Measurements from ENCODE around the gene PCDHGB3.

DNA sequence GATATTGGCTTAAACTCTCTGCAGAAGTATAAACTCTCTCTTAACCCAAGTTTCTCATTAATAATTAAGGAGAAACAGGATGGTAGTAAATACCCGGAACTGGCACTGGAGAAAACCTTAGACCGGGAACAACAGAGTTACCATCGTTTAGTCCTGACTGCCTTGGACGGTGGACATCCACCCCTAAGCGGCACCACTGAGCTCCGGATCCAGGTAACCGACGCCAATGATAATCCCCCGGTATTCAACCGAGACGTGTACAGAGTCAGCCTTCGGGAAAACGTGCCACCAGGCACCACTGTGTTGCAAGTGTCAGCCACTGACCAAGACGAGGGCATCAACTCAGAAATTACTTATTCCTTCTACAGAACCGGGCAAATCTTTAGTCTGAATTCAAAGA, 28.6 kb downstream of the PCDHGB3 start:
- TF ChIP-seq NR2F6 (CRISPR knock-in tag; IDR thresholded peaks at IDR 0.05): no peak
- TF ChIP-seq, protein P1, sequence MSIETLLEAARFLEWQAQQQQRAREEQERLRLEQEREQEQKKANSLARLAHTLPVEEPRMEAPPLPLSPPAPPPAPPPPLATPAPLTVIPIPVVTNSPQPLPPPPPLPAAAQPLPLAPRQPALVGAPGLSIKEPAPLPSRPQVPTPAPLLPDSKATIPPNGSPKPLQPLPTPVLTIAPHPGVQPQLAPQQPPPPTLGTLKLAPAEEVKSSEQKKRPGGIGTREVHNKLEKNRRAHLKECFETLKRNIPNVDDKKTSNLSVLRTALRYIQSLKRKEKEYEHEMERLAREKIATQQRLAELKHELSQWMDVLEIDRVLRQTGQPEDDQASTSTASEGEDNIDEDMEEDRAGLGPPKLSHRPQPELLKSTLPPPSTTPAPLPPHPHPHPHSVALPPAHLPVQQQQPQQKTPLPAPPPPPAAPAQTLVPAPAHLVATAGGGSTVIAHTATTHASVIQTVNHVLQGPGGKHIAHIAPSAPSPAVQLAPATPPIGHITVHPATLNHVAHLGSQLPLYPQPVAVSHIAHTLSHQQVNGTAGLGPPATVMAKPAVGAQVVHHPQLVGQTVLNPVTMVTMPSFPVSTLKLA (conservative IDR thresholded peaks at IDR 0.05): no peak
- TF ChIP-seq, protein P2, sequence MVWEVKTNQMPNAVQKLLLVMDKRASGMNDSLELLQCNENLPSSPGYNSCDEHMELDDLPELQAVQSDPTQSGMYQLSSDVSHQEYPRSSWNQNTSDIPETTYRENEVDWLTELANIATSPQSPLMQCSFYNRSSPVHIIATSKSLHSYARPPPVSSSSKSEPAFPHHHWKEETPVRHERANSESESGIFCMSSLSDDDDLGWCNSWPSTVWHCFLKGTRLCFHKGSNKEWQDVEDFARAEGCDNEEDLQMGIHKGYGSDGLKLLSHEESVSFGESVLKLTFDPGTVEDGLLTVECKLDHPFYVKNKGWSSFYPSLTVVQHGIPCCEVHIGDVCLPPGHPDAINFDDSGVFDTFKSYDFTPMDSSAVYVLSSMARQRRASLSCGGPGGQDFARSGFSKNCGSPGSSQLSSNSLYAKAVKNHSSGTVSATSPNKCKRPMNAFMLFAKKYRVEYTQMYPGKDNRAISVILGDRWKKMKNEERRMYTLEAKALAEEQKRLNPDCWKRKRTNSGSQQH (CRISPR knock-in tag; IDR thresholded peaks at IDR 0.05): no peak
- no peak for TF ChIP-seq ZNF274 (IDR thresholded peaks at IDR 0.05; ENCODE audit: borderline replicate concordance, low read depth, low read length)
- TF ChIP-seq ZNF253 (CRISPR knock-in tag; conservative IDR thresholded peaks at IDR 0.05): no peak
- TF ChIP-seq, protein P3, sequence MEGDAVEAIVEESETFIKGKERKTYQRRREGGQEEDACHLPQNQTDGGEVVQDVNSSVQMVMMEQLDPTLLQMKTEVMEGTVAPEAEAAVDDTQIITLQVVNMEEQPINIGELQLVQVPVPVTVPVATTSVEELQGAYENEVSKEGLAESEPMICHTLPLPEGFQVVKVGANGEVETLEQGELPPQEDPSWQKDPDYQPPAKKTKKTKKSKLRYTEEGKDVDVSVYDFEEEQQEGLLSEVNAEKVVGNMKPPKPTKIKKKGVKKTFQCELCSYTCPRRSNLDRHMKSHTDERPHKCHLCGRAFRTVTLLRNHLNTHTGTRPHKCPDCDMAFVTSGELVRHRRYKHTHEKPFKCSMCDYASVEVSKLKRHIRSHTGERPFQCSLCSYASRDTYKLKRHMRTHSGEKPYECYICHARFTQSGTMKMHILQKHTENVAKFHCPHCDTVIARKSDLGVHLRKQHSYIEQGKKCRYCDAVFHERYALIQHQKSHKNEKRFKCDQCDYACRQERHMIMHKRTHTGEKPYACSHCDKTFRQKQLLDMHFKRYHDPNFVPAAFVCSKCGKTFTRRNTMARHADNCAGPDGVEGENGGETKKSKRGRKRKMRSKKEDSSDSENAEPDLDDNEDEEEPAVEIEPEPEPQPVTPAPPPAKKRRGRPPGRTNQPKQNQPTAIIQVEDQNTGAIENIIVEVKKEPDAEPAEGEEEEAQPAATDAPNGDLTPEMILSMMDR (IDR thresholded peaks at IDR 0.05 in 2 of 3, conservative IDR thresholded peaks at IDR 0.05 in 1 of 3; ENCODE audit: insufficient read depth in 2 of 3, low read depth in 1 of 3, low read length in 3 of 3): no peak
- no peak for TF ChIP-seq KDM1A (IDR thresholded peaks at IDR 0.05)
- no peak for TF ChIP-seq SRSF9 (IDR thresholded peaks at IDR 0.05; ENCODE audit: borderline replicate concordance, low read depth, low read length)
- no peak for TF ChIP-seq PHF20 (IDR thresholded peaks at IDR 0.05; ENCODE audit: partially characterized antibody)

All from K562 (cell line).